GM18873 (cell line): ENCODE data around the gene TROAP.
"Not testable (repeated sequence)": the region's sequence is repeated elsewhere in the genome, so short reads cannot be mapped to it uniquely, and the experiment has no call there.

ENCODE experiments used
- ATAC-seq: cut with Tn5 transposase; IDR thresholded peaks from one replicate; pipeline ENCODE4 v1.9.1; 2021; ENCODE audit warnings: mild to moderate bottlenecking, moderate library complexity, moderate number of reproducible peaks; ENCODE audit not compliant: unreplicated experiment, low FRiP score

The TROAP gene, protein sequence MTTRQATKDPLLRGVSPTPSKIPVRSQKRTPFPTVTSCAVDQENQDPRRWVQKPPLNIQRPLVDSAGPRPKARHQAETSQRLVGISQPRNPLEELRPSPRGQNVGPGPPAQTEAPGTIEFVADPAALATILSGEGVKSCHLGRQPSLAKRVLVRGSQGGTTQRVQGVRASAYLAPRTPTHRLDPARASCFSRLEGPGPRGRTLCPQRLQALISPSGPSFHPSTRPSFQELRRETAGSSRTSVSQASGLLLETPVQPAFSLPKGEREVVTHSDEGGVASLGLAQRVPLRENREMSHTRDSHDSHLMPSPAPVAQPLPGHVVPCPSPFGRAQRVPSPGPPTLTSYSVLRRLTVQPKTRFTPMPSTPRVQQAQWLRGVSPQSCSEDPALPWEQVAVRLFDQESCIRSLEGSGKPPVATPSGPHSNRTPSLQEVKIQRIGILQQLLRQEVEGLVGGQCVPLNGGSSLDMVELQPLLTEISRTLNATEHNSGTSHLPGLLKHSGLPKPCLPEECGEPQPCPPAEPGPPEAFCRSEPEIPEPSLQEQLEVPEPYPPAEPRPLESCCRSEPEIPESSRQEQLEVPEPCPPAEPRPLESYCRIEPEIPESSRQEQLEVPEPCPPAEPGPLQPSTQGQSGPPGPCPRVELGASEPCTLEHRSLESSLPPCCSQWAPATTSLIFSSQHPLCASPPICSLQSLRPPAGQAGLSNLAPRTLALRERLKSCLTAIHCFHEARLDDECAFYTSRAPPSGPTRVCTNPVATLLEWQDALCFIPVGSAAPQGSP

DNA sequence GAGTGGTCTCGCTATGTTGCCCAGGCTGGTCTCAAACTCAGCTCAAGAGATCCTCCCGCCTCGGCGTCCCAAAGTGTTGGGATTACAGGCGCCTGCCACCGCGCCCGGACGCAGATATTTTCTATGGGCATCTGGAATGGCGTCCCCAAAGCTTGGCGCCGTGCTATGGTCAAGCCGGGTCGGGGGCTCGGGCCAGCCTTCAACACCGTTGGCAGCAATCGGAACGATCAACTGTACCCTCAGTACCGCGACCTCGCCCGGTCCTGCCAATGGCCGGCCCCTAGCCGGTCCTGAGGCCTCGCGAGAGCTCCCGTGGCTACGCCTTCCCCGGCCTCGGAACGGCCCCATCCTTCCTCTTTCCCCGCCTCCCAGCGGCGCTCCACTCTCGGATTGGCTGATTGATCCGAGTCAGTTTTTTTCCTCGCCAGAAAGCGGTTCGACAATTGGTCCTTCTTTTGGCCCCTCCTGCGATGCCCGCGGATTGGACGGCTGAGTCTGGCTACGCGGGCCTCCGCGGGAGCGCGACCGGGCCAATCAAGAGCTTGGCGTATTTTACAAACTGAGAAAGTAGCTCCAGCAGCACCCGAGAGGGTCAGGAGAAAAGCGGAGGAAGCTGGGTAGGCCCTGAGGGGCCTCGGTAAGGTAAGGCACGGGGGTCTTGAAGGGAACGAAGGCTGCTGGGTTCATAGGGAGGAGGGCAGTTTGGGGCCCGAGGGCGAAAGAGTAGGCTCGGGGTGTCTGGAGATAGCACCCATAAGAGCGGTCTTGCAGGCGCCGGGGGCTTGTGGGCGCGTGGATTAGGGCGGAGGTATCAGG is at the start of gene TROAP:
Gene TROAP, plus strand, starts transcription at position 548 of the 816 bp plus-strand sequence. CDS start 354 bp downstream, outside the sequence.
- peak; percentile 96 for ATAC-seq

DNA sequence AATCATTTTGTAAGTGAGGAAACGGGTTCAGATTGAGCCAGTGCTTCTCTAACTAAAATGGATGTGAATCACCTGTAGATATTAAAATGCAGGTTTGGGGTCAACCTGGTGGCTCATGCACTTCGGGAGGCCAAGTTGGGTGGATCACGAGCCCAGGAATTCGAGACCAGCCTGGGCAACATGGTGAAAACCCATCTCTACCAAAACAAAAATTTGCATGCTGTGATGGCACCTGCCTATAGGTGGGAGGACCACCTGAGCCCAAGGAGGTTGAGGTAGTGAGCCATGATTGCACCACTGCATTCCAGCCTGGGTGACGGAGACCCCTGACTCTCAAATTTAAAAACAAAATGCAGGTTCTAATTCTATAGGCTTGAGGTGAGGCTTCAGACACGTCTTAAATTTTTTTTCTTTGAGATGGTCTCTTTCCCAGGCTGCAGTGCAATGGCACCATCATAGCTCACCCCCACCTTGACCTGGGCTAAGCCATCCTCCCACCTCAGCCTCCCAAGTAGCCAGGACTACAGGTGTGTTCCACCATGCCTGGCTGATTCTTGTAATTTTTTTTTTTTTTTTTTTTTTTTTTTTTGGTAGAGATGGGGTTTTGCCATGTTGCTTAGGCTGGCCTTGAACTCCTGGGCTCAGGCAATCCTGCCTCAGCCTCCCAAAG is 49.2 kb upstream of the TROAP start:
- ATAC-seq = no peak

DNA sequence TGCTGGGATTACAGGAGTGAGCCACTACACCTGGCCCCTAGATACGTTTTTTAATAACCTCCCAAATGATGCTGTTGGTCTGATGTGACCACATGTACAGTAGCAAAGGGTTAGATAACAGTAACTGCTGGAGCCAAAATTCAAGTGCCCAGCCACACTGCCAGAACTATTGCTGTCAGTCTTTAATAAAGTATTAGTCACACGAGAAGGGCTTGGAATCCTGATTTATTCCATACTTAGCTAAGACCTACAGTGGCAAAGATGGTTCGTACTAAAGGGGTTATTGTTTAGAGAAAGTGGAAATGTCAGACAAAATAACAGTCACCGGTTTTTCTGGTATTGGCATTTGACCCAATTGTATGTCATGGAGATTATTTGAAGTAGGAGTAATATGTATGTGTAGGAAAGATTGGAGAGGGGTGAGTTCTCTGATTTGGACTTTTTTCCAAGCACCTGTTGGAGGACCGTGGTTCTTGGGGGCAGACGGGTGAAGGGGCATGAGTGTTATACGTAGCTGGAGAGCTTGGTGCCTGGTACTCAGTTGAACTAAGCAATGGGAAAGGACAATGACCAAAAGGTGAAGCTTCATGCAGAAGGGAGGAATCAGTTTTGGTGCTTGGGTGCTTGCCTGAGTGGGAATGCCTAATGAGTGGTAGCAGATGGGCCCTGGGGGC is 48.5 kb upstream of the TROAP start:
- no peak for ATAC-seq

DNA sequence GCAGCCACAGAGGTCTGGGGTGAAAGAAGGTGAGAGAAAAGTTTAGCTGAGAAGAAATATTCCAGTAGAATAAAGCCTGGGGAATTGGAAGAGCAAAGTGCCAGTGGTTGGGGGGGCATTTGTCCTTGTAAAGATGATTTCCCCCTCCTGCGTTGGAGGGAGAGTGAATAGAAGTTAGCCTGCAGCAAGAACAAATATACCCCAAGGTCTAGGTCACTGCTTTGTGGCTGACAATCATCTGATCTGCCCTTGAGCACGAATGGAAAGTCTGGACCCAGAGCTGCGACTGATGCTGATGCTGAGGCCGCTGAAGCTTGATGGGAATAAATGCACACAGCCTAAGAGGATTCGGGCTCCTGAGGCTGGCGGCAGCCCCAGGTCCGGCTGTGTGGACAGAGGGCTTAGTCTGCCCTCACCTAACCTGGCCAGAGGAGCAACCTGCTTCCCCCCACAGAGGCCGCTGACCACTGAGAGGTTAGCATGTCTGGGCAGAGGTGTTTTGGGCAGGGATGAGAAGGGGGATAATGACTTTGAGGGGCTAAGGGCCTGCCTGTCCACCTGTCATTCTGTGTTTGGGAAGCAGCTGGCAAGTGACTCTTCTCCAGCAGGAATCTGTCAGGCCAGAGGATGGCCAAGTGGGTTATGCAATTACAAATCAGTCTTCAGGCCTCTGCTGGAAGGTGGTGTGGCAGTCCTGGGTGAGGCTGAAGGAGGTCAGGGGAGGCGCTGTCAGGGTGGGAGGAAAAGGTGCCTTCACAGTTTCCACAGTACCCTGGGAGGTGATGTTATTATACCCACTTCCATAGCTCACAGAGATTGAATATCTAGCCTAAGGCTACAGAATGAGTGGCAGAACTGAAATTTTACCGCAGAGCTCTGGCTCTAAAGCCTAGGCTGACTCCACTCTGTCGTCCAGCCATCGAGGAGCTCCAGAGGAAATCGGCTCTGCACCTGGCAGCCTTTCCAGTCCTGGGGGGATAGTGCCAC is 46.5 kb upstream of the TROAP start:
- no peak for ATAC-seq

DNA sequence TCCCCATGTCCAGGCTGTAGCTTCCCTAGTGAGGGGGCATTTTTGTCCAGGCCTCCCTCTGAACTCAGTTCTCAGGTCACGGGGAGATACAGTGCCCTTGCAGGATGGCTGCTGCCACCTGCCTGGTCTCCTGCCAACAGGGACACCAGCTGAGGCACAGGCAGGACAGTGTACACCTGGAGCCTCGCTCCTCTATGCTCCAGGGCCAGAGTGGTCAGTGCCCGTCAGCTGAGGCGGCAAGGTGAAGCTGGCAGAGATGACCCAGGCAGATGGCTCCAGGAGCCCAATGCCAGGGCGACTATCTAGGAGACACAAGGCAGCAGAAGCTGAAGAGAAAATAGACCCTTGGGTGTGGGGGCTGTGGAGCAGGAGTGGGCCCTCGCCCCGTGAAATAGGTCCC is 45.6 kb upstream of the TROAP start:
- no peak for ATAC-seq

DNA sequence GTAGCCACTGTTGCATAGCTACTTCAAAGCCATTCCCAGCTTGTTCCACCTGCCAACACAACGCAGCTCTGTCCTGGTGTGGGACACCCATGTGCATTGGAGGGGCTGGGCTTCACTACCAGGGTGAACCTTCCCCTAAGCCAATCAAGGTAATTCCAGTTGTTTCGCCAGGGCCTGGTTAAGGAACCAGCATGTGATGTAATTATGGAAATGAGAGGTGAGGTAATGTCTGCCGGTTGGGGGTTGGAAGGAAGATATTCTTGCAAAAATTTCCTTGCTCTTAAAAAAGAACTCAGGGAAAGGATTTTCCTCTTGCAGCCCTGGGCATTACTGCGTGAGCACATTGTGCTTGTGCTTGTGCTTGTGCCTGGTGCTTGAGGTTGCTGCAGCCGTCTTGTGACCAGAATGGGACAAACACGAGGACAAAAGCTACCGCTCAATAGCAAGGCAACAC is 43.3 kb upstream of the TROAP start:
- ATAC-seq = no peak

DNA sequence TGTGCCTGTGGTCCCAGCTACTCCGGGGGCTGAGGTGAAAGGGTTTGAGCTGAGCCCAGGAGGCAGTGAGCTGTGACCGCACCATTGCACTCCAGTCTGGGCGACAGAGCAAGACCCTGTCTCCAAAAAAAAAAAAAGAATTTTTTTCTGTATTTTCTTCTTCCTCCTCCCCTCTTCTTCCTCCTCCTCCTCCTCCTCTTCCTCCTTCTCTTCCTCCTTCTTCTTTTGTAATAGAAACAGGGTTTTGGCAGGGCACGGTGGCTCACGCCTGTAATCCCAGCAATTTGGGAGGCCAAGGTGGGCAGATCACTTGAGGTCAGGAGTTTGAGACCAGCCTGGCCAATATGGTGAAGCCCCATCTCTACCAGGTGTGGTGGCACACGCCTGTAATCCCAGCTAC is 42.5 kb upstream of the TROAP start:
- not testable (repeated sequence) for ATAC-seq

DNA sequence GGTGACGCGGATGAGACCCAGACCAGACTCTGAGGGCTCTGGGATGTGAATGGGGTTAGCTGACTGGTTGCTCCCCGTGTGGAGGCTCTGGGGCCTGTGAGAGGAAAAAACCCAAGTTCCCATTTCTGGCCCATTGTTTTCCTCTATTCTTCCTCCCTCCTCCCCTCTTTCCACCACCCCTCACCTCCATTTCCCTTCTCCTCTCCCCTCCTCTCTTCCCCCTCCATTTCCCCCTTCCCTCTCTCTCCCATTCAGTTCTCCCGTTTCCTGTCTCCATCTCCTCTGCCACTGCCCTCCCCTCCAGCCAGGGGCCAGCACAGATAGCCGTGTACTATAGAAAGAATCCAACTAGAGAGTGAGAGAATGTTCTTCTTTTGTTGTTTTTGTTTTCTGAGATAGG is 40.8 kb upstream of the TROAP start:
- ATAC-seq = no peak

DNA sequence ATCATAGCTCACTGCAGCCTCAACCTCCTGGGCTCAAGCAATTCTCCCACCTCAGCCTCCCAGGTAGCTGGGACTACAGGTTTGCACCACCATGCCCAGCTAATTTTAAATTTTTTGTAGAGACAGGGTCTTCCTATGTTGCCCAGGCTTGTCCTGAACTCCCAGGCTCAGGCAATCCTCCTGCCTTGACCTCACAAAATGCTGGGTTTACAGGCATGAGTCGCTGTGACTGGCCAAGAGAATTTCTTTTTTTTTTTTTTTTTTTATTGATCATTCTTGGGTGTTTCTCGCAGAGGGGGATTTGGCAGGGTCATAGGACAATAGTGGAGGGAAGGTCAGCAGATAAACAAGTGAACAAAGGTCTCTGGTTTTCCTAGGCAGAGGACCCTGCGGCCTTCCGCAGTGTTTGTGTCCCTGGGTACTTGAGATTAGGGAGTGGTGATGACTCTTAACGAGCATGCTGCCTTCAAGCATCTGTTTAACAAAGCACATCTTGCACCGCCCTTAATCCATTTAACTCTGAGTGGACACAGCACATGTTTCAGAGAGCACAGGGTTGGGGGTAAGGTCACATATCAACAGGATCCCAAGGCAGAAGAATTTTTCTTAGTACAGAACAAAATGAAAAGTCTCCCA is 40.2 kb upstream of the TROAP start:
- ATAC-seq = not testable (repeated sequence)

DNA sequence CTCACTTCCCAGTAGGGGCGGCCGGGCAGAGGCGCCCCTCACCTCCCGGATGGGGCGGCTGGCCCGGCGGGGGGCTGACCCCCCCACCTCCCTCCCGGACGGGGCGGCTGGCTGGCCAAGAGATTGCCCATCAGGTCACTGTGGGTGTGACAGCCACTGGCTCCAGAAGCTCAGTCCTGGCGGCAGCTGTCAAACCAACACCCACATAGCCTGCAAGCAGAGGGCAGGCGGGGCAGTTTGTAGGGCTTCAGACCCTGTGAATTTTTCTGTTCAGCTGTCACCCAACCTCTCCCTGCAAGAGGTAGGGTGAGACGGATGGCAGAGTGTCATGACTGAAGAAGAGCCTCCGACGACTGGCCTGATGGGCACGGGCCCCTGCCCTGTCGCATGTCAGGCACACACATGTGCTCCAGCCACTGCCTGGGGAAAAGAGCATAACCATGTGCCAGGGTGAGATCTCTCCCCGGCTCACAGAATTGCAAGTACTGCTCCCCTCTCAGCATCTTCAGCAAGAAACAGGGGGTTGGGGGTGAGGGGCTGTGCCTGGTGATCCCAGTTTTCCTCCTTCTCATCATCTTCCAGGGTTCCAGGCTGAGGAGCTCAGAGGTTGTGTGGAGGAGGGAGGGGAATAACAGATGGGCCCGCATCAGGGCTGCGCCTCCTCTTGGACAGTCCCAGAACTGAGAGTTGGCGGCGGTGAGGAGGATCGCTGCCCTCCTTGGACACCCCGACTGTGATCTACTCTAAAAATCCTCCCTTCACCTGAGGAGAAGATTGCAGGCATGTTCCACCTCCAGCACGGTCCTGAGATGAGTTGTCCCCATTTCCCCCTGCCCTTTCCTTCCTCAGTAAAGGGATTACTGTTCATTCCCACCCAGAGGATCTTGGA is 39.3 kb upstream of the TROAP start:
- ATAC-seq = no peak

DNA sequence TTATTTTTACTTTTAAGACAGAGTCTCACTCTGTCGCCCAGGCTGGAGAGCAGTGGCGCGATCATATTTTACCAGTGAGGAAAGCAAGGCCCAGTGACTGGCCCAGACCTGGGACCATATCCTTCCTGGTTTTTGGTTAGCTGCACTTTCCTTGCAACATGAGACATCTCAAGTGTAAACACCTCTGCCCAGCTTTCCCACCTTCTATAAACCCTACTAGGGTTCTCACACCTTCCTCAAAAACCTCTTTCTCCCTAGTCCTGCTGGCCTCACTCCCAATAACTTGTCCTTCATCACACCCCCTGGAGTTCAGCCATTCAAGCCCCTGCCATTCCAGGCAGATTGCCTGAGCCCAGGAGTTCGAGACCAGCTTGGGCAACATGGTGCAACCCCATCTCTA is 38.4 kb upstream of the TROAP start:
- no peak for ATAC-seq

DNA sequence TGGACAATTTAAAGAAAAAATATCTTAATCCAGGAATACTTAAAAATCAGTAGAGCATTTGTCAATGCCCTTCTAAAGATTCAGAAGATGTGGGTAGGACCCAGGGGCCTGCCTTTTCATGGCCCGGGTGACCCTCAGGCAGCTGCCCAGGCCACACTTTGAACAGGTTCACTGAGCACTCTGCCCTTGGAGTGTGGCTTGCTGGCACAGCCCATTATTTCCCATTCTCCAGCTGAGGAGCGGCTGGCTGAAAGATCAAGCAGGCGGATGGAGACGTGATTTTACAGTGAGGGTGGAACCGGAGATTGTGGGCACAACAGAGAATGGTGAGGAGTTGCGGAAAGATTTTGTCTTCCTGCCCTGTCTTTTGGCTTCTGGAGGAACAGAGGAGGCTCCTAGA is 35.2 kb upstream of the TROAP start:
- ATAC-seq = no peak

DNA sequence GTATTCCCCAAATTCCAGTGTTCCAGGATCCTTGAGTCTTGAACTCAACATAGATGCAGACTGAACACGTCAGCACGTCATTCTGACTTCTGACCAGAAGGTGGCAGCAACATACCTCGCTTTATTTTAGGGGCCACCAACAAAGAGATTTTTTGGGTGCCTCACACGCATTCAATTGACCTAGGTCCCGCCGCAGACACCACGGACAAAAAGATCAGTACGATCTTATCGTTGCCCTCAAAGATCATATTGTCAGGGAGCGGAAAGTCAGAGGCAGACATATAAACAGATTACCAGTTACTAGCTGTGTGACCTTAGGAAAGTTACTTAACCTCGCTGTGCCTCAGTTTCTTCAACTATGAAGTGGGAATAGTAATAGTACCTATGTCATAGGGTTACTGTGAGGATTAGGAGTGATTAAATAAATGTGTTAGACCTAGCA is 34.6 kb upstream of the TROAP start:
- no peak for ATAC-seq

DNA sequence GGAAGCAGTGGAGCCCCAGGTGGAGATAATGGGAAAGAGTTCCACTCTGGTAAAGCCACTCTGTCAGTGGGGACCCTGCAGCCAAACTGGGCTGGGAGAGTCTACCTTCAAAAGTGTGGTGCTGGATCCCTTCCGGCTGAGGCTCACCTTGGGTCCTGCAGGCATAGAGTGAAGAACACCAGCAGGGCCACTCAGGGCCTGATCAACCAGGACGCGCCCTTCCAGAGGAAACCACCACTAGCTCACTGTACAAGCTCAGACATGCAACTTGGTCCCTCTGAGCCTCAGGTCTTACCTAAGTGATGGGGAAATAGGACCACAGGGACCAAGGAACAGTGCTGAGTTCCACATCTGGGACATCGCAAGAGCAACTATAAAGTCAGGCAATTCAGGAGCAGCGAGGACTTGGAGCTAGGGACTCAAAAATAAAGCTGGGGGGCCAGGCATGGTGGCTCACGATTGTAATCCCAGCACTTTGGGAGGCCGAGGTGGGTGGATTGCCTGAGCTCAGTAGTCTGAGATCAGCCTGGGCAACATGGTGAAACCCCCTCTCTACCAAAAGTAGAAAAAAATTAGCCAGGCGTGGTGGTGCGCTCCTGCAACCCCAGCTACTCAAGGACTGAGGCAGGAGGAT is 34.0 kb upstream of the TROAP start:
- ATAC-seq = no peak

DNA sequence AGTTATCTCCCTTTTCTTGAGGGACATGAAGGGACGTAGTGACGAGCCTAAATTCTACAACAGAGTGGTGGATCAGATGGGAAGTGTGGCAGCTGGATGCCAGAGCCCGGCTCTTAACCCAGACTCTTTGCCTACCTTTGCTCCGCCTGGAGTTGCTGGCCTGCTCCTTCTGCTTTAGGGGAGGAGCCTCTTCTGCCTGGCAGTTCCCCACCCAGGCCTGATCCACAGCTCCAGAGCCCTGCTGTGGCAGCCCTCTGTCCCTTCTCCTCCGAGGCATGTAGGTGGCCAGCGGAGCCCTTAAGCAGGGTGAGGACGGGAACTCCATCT is 30.4 kb upstream of the TROAP start:
- ATAC-seq = no peak

DNA sequence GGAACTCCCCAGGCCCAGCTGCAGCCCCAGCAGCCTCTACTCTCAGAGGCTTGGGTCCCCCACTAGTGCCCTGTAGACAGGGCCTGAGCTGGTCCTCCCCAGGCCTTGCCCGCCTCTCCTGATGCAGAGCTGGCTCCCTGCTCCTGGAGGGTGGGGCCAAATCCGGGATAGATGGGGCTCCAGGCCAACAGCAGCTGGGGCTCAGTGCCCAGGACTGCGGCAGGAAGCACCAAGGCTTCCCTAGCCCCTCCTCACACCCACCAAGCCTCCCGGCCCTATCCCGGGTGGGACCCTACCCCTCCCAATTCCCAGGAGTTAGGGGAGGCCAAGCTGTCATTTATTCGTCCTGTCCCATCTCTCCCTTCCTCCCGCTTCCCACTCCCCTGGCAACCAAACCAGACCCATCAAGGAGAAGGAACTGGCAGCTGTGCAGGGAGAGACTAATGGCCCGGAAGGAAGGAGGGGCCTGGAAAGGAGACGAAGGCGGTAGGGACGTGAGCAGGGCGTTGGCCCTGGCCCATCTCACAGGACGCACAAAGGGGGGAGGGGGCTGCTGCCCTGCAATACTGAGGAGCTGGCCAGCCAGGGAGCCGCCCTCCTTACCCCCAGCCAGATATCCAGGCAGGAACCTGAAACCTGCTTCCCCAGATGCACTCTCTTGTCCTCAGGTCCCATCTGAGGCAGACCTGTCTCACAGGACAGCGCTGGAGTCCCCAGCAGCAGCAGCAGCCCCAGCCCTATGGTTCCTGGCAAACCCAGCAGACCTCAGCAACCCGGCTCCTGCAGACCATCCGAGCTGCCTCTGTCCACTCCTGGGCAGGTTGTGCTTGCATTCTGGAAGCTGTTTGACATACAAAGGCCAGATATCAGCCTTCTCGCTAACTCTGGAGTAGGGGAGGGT is 29.7 kb upstream of the TROAP start:
- no peak for ATAC-seq
